ENCODE results near the gene IFIT3. TPM values are rescaled to one million over a fixed set of nuclear protein-coding genes. Genes with fewer than 3 reads are reported as not detected.

The IFIT3 gene
- total and polyA plus RNA-seq, 2 donors (not counting 1 experiment from before 2014, with no cell fraction given), result 33.5 to 62.9 TPM

DNA sequence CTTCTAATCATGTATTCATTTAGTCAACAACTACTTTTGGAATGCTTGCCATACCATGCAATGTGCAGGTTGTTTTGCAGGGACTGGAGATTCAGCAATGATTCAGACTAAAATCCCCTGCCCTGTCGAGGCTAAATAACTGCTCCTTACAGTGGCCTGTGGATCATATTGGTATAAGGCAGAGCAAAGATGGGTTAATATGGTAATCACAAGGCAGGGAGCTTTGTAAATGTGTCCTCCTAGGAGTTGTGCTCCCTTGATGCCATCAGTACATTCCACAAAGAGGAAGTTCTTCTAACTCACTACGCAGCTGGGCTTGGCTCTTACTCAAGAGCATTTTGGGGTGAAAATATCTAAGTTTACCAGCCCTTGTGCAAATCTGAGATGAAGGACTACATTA lies 26.6 kb upstream of the IFIT3 start:
- Histone ChIP-seq H3K27ac (ENCODE audit: insufficient read depth, low read length) (peak overlapping the region; percentile 83), H4K20me1 (ENCODE audit: control insufficient read depth, extremely low read depth, insufficient read depth, low read length) (no peaks in the 10 kb centered on the region), H3K4me1 (ENCODE audit: control insufficient read depth, extremely low read depth, insufficient read depth, low read length) (peaks cover 3% of the 10 kb centered on the region), H3K9ac (ENCODE audit: insufficient read depth, low read length) (no peak overlapping the region), H2AFZ (ENCODE audit: low read length) (peak overlapping the region; percentile 38), H3K79me2 (ENCODE audit: control insufficient read depth, insufficient read depth, low read length) (no peaks in the 10 kb centered on the region), H3K4me3 (replicated peaks in 1 of 4; ENCODE audit: control extremely low read depth in 1 of 4, insufficient read depth in 1 of 4, low read depth in 3 of 4, low read length in 4 of 4) (peak overlapping the region; percentile 59 to 72 (median 62)), H3K27me3 (ENCODE audit: control insufficient read depth, insufficient read depth, low read length) (no peaks in the 10 kb centered on the region), H3K4me2 (ENCODE audit: extremely low read depth, insufficient read depth, low read length) (peak overlapping the region; percentile 89), H3K9me3 (ENCODE audit: control insufficient read depth, insufficient read depth, low read depth, low read length) (no peaks in the 10 kb centered on the region), H3K36me3 (ENCODE audit: control insufficient read depth, insufficient read depth, low read length) (no peaks in the 10 kb centered on the region)
- DNase-seq (ENCODE audit: low read depth in 2 of 2), result peak; percentile 53 to 61
- TF ChIP-seq EZH2 (IDR thresholded peaks at IDR 0.05; ENCODE audit: low read length, missing control alignments), result no peak
- TF ChIP-seq, protein P1, sequence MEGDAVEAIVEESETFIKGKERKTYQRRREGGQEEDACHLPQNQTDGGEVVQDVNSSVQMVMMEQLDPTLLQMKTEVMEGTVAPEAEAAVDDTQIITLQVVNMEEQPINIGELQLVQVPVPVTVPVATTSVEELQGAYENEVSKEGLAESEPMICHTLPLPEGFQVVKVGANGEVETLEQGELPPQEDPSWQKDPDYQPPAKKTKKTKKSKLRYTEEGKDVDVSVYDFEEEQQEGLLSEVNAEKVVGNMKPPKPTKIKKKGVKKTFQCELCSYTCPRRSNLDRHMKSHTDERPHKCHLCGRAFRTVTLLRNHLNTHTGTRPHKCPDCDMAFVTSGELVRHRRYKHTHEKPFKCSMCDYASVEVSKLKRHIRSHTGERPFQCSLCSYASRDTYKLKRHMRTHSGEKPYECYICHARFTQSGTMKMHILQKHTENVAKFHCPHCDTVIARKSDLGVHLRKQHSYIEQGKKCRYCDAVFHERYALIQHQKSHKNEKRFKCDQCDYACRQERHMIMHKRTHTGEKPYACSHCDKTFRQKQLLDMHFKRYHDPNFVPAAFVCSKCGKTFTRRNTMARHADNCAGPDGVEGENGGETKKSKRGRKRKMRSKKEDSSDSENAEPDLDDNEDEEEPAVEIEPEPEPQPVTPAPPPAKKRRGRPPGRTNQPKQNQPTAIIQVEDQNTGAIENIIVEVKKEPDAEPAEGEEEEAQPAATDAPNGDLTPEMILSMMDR (conservative IDR thresholded peaks at IDR 0.05 in 1 of 2, IDR thresholded peaks at IDR 0.05 in 1 of 2; ENCODE audit: low read depth in 1 of 2, low read length in 2 of 2), result no peak

DNA sequence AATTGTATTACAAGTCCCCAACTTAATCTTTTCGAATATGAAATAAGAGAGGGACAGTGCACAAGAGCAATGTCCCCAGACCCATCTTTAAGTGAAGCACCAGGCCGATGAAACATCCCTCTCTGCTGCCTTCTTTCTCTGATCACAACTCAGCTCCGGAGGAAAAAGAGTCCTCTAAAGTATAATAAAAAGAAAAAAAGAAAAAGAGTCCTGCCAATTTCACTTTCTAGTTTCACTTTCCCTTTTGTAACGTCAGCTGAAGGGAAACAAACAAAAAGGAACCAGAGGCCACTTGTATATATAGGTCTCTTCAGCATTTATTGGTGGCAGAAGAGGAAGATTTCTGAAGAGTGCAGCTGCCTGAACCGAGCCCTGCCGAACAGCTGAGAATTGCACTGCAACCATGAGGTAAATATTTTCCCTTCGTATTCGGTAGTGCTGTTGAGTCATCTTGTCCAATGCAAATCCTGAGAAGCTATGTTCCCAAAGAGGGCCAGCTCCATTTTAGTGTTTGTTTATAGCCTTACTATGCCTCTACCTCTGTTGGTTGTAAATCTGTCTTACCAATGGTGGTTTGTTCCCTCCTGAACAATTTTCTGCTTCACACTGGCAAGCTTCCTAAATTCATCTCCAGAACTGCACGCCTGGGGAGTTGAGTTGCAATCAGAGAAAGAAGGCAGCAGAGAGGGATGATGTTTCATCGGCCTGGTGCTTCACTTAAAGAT lies 25.9 kb upstream of the IFIT3 start, which contains the start of gene IFIT2:
IFIT2 (plus strand) TSS at position 326 of the 725 bp plus-strand sequence; CDS start at position 404, 78 bp downstream.
- H4K20me1 ChIP-seq (ENCODE audit: control insufficient read depth, extremely low read depth, insufficient read depth, low read length), result no peaks in the 10 kb centered on the region
- no peaks in the 10 kb centered on the region for H3K27me3 ChIP-seq (ENCODE audit: control insufficient read depth, insufficient read depth, low read length)
- no peaks in the 10 kb centered on the region for H3K36me3 ChIP-seq (ENCODE audit: control insufficient read depth, insufficient read depth, low read length)
- no peak for TF ChIP-seq EZH2 (IDR thresholded peaks at IDR 0.05; ENCODE audit: low read length, missing control alignments)
- TF ChIP-seq, protein P1 (conservative IDR thresholded peaks at IDR 0.05 in 1 of 2, IDR thresholded peaks at IDR 0.05 in 1 of 2; ENCODE audit: low read depth in 1 of 2, low read length in 2 of 2), result no peak
- peaks cover 3% of the 10 kb centered on the region for H3K4me1 ChIP-seq (ENCODE audit: control insufficient read depth, extremely low read depth, insufficient read depth, low read length)
- peak within 1 kb of the TSS; percentile 73 for H2AFZ ChIP-seq (ENCODE audit: low read length)
- H3K9ac ChIP-seq (ENCODE audit: insufficient read depth, low read length), result peak within 1 kb of the TSS; percentile 52
- peak within 1 kb of the TSS; percentile 83 for H3K27ac ChIP-seq (ENCODE audit: insufficient read depth, low read length)
- no peaks in the 10 kb centered on the region for H3K9me3 ChIP-seq (ENCODE audit: control insufficient read depth, insufficient read depth, low read depth, low read length)
- DNase-seq (ENCODE audit: low read depth in 2 of 2), result peak; percentile 77 to 82
- H3K4me3 ChIP-seq (replicated peaks in 1 of 4; ENCODE audit: control extremely low read depth in 1 of 4, insufficient read depth in 1 of 4, low read depth in 3 of 4, low read length in 4 of 4), result peak within 1 kb of the TSS; percentile 59 to 72 (median 62)
- H3K4me2 ChIP-seq (ENCODE audit: extremely low read depth, insufficient read depth, low read length), result peak within 1 kb of the TSS; percentile 89
- H3K79me2 ChIP-seq (ENCODE audit: control insufficient read depth, insufficient read depth, low read length), result no peaks in the 10 kb centered on the region

DNA sequence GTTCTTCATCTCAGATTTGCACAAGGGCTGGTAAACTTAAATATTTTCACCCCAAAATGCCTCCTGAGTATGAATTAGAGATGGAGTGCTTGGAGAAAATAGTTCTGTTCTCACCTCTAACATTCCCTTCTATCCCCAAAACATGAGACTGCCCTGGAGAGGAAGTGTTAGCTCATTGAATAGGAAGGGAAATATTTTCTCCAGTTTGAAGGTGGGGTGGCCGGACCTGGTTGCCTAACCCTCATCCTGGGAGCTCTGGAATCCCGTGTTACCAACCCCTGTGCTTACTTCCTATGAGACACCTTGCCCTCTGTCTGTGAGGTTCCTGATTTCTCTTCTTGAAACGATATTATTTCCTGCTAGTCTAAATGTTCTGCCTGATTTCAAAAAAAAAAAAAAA lies 25.2 kb upstream of the IFIT3 start:
- peak overlapping the region; percentile 59 to 72 (median 62) for H3K4me3 ChIP-seq (replicated peaks in 1 of 4; ENCODE audit: control extremely low read depth in 1 of 4, insufficient read depth in 1 of 4, low read depth in 3 of 4, low read length in 4 of 4)
- no peaks in the 10 kb centered on the region for H3K79me2 ChIP-seq (ENCODE audit: control insufficient read depth, insufficient read depth, low read length)
- DNase-seq (ENCODE audit: low read depth in 2 of 2), result no peak
- TF ChIP-seq, protein P1 (conservative IDR thresholded peaks at IDR 0.05 in 1 of 2, IDR thresholded peaks at IDR 0.05 in 1 of 2; ENCODE audit: low read depth in 1 of 2, low read length in 2 of 2), result no peak
- no peak for TF ChIP-seq EZH2 (IDR thresholded peaks at IDR 0.05; ENCODE audit: low read length, missing control alignments)
- peak overlapping the region; percentile 3 for H2AFZ ChIP-seq (ENCODE audit: low read length)
- no peaks in the 10 kb centered on the region for H3K9me3 ChIP-seq (ENCODE audit: control insufficient read depth, insufficient read depth, low read depth, low read length)
- H3K27ac ChIP-seq (ENCODE audit: insufficient read depth, low read length), result peak overlapping the region; percentile 83
- H3K4me1 ChIP-seq (ENCODE audit: control insufficient read depth, extremely low read depth, insufficient read depth, low read length), result peaks cover 3% of the 10 kb centered on the region
- H3K36me3 ChIP-seq (ENCODE audit: control insufficient read depth, insufficient read depth, low read length), result no peaks in the 10 kb centered on the region
- H3K27me3 ChIP-seq (ENCODE audit: control insufficient read depth, insufficient read depth, low read length), result no peaks in the 10 kb centered on the region
- H3K4me2 ChIP-seq (ENCODE audit: extremely low read depth, insufficient read depth, low read length), result peak overlapping the region; percentile 89
- H3K9ac ChIP-seq (ENCODE audit: insufficient read depth, low read length), result no peak overlapping the region
- H4K20me1 ChIP-seq (ENCODE audit: control insufficient read depth, extremely low read depth, insufficient read depth, low read length), result no peaks in the 10 kb centered on the region

Data from fibroblast of lung (primary cell).